PC-3 (cell line): Measurements from ENCODE around the gene C11orf98.

Experiments used
- EZH2 ChIP-seq: fragments of 300-600 bp; sonication (generic); IDR thresholded peaks from one replicate; pipeline ENCODE4 v1.6.1; 2017; ENCODE audit warnings: antibody characterized with exemption, mild to moderate bottlenecking, low read length; ENCODE audit not compliant: unreplicated experiment
- EZH2phosphoT487 ChIP-seq: fragments of 300-600 bp; sonication (generic); IDR thresholded peaks from 2 replicates; pipeline ENCODE4 v1.6.1; 2018; ENCODE audit warnings: mild to moderate bottlenecking, antibody characterized with exemption, low read length, borderline replicate concordance
- TF ChIP-seq, protein P1 (sequence below): fragments of 300-600 bp; sonication (generic); conservative IDR thresholded peaks from 2 replicates; pipeline ENCODE4 v1.5.1; 2017; ENCODE audit warnings: antibody characterized with exemption, low read depth, mild to moderate bottlenecking, low read length

DNA sequence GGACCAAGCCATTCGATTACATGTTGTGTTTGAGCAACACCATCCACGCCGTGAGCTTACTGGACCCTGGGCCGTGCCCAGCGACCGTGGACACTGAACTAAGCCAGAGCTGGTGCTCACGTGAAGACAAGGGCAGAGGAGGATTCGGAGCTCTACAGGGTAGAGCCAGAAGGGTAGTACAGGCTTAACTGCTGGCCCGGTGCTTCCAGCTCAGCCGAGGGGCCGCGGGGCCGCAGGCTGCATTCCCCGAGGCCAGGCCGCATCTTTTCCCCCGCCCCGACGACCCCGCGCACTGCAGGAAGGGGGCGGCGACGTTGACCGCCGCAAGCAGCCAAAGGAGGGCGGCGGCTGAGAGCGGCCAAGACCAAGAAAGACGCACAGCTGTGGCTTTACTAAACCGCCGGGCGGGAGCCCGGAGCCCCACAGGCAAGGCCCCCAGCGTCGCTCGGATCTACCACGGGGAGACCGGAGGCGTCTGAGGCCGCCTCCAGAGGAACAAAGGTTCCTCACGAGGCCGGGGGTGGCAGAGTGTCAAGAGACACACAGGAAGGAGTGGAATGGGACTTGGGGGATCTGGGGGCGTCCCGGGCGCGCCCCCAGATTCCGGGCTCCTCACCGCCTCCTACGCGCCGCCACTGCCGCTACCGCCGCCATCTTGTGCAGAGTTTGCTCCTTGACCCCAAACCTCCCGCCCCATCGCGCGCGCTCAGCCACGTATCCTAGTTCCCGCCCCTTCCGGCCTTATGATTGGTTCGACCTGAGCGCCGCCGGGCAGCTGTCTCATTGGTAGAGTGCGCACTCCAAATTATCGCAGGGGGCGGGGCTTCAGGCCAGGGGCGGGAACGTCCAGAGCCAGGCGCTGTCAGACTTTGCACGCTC is 18.8 kb downstream of the C11orf98 start, which contains the start of gene GANAB:
- TF ChIP-seq, protein P1, sequence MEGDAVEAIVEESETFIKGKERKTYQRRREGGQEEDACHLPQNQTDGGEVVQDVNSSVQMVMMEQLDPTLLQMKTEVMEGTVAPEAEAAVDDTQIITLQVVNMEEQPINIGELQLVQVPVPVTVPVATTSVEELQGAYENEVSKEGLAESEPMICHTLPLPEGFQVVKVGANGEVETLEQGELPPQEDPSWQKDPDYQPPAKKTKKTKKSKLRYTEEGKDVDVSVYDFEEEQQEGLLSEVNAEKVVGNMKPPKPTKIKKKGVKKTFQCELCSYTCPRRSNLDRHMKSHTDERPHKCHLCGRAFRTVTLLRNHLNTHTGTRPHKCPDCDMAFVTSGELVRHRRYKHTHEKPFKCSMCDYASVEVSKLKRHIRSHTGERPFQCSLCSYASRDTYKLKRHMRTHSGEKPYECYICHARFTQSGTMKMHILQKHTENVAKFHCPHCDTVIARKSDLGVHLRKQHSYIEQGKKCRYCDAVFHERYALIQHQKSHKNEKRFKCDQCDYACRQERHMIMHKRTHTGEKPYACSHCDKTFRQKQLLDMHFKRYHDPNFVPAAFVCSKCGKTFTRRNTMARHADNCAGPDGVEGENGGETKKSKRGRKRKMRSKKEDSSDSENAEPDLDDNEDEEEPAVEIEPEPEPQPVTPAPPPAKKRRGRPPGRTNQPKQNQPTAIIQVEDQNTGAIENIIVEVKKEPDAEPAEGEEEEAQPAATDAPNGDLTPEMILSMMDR, result no peak
- TF ChIP-seq EZH2phosphoT487 (no peak), EZH2 (no peak)
